Measurements from ENCODE around the gene MPHOSPH9.

DNA sequence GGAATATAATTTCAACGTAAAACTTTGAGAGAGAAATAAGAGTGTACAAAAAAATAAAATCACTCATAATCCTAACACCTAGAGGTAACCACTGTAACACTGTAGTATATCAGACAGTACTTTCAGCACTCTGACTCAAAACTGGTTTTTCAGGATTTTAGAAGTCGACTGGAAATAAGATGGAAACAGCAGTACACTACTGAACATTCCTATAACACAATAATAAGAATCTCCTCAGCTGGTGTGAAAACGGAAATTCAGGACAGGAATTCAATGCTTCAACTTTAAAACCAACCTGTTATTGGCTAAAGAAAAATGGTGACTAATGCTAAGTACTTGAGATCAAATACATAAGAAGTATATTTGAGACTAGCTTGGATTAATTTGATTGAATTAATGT lies 69.7 kb downstream of the MPHOSPH9 start:
- TF ChIP-seq, protein P1, sequence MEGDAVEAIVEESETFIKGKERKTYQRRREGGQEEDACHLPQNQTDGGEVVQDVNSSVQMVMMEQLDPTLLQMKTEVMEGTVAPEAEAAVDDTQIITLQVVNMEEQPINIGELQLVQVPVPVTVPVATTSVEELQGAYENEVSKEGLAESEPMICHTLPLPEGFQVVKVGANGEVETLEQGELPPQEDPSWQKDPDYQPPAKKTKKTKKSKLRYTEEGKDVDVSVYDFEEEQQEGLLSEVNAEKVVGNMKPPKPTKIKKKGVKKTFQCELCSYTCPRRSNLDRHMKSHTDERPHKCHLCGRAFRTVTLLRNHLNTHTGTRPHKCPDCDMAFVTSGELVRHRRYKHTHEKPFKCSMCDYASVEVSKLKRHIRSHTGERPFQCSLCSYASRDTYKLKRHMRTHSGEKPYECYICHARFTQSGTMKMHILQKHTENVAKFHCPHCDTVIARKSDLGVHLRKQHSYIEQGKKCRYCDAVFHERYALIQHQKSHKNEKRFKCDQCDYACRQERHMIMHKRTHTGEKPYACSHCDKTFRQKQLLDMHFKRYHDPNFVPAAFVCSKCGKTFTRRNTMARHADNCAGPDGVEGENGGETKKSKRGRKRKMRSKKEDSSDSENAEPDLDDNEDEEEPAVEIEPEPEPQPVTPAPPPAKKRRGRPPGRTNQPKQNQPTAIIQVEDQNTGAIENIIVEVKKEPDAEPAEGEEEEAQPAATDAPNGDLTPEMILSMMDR (conservative IDR thresholded peaks at IDR 0.05 in 1 of 2, IDR thresholded peaks at IDR 0.05 in 1 of 2; ENCODE audit: low read depth in 1 of 2, low read length in 2 of 2): no peak
- TF ChIP-seq EZH2 (IDR thresholded peaks at IDR 0.05; ENCODE audit: low read length, missing control alignments): no peak
